A549 treated with AZD9567 at 1 μM for 4 hours (cell line): ENCODE measurements around the gene ENTPD8. TPM values are rescaled to one million over a fixed set of nuclear protein-coding genes. Genes with fewer than 3 reads are reported as not detected.

ENCODE experiments used
- total RNA-seq: library from RNA; stranded (reverse); fragments of 200-300 nt; extraction: Qiagen RNA extraction; gene quantifications from 5 replicates; pipeline ENCODE4 v1.2.3, GENCODE V29; 2022; ENCODE audit not compliant: insufficient read depth

ENTPD8 gene, protein sequence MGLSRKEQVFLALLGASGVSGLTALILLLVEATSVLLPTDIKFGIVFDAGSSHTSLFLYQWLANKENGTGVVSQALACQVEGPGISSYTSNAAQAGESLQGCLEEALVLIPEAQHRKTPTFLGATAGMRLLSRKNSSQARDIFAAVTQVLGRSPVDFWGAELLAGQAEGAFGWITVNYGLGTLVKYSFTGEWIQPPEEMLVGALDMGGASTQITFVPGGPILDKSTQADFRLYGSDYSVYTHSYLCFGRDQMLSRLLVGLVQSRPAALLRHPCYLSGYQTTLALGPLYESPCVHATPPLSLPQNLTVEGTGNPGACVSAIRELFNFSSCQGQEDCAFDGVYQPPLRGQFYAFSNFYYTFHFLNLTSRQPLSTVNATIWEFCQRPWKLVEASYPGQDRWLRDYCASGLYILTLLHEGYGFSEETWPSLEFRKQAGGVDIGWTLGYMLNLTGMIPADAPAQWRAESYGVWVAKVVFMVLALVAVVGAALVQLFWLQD
- 0.19 to 0.28 TPM (median 0.25 TPM) in 4 of 5 replicates, not detected in the other for total RNA-seq

DNA sequence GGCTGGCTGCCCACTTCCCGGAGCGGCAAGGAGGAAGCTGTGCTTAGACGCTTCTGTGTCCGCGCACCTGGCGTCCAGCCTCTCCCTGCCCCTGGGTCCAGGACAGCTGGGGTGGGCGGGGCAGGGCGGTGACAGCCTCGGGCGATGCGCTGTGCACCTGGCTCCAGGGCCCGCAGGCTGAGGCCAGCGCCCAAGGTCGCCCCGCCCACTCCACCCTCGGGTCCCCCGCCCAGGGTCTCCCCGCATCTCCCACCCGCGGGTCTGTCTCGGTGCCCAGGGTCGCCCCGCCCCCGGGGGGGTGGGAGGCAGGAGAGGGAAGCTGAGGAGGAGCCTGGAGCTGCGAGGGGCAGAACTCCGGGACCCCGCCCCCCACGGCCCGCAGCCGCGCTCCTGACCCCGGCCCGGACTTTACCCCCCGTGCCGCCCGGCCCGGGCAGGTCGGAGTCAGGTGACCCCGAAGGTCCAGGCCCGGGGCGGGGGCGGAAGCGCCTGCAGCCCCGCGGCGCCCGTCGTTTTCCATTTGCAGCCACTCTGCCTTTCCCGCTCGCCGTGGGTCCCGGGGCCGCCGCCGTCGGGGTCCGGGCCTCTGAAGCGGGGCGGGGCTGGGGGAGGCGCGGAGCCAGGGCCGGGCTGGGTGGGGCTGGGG, at the start of gene ENTPD8:
Gene ENTPD8, minus strand, starts transcription at position 69 of the 646 bp plus-strand sequence. CDS start 3,072 bp downstream, outside the sequence.

DNA sequence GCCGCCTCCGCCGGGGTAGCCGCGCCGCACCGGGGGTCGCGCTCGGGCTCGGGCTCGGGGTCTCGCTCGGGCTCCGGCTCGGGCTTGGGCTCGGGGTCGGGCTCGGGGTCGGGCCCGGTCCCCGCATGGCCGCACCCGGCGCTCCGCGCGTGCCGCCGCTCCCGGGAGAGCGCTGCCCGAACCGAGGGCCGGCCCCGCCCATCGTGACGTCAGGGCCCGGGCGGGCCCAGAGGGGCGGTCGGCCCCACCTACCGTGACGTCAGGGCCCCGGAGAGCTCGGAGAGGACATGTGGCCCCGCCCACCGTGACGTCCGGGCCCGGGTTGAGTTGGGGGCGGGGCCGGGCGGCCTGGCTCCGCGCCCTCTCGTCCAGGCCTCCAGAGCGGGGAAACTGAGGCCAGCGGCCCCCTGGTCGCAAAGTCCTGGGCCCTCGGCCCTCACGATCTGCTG, 18.0 kb upstream of the ENTPD8 start, which contains the start of gene NSMF:
Gene NSMF, minus strand, starts transcription at position 183 of the 449 bp plus-strand sequence. CDS start 232 bp downstream, outside the sequence.

DNA sequence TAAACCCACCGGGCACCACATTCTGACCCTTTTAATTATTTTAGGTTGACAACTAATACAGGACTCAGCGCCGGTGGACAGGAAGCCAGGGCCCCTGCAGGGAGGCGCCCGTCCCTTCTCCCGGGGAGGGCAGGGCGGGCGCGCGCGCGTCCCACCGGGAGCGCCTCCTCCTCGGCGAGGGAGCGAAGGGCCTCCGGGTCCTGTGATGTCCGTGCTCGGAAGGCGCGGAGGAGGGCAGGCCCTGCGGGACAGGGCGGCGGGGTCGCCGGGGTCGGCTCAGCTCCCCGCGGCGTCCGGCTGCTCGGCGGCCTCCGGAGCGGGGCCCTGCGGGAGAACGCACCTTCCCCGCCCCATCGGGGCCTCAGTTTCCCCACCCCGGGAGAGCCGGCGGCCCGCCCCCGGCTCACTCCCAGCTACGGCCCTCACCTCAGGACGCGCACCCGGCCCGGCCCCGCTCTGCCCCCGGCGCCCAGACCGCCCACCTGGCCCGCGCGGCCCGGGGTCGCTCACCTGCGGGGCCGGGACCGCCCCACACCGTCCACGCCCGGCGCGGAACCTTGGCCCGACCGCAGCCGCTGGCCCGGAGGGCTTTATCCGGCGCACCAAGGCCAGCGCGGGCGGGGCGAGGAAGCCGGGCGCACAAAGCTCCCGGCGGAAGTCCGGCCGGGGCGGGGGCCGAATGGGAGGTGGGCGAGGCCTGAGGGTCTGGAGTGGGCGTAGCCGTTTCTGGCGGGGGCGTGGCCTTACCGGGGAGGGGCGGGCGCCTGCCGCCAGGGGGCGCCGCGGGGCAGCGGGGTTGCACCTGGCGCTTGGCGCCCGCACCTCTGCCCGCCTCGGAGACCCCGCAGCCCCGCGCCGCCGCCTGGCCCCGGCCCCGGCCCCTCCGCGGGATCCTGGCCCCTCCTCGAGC, 18.3 kb downstream of the ENTPD8 start, which contains the start of the genes EXD3 and NOXA1:
Gene EXD3, minus strand, starts transcription at position 559 of the 910 bp plus-strand sequence. CDS start 27,805 bp downstream, outside the sequence.
Gene NOXA1, plus strand, starts transcription at position 790 of the 910 bp plus-strand sequence. CDS start 137 bp downstream, outside the sequence.

Other genes starting within 250 kb of the ENTPD8 start
- gene TPRN, start 240.6 kb downstream of the ENTPD8 start, total RNA-seq = 9.3 to 14.1 TPM (median 12.9 TPM) in 5 replicates
- gene TMEM203, start 235.7 kb downstream of the ENTPD8 start, total RNA-seq = 32.0 to 48.4 TPM (median 46.4 TPM) in 5 replicates
- gene NDOR1, start 235.7 kb downstream of the ENTPD8 start, total RNA-seq = 10.9 to 20.2 TPM (median 20.0 TPM) in 5 replicates
- 1.7 to 2.3 TPM (median 1.8 TPM) in 4 of 5 replicates, not detected in the other for gene RNF208, start 219.1 kb downstream of the ENTPD8 start, total RNA-seq
- 1.7 to 4.2 TPM (median 3.2 TPM) in 5 replicates for gene CYSRT1, start 216.2 kb downstream of the ENTPD8 start, total RNA-seq
- gene RNF224, start 213.9 kb downstream of the ENTPD8 start, total RNA-seq = 0.17 to 0.29 TPM (median 0.22 TPM) in 4 of 5 replicates, not detected in the other
- 0.06 to 0.14 TPM (median 0.10 TPM) in 4 of 5 replicates, not detected in the other for gene SLC34A3, start 210.5 kb downstream of the ENTPD8 start, total RNA-seq
- 802 to 950 TPM (median 862 TPM) in 5 replicates for gene TUBB4B, start 200.1 kb downstream of the ENTPD8 start, total RNA-seq
- not detected in 5 replicates for gene STPG3, start 190.1 kb downstream of the ENTPD8 start, total RNA-seq
- gene NELFB, start 186.0 kb downstream of the ENTPD8 start, total RNA-seq = 48.5 to 62.6 TPM (median 57.4 TPM) in 5 replicates
- gene TOR4A, start 163.6 kb downstream of the ENTPD8 start, total RNA-seq = 15.9 to 26.2 TPM (median 25.4 TPM) in 5 replicates
- gene NRARP, start 139.1 kb downstream of the ENTPD8 start, total RNA-seq = 3.9 to 6.3 TPM (median 4.6 TPM) in 5 replicates
- 5.9 to 7.2 TPM (median 6.7 TPM) in 5 replicates for gene EXD3, start 18.2 kb downstream of the ENTPD8 start, total RNA-seq
- 1.3 to 2.0 TPM (median 1.9 TPM) in 4 of 5 replicates, not detected in the other for gene NOXA1, start 18.0 kb downstream of the ENTPD8 start, total RNA-seq
- gene NSMF, start 18.0 kb upstream of the ENTPD8 start, total RNA-seq = 35.0 to 48.0 TPM (median 47.3 TPM) in 5 replicates
- gene PNPLA7, start 109.0 kb upstream of the ENTPD8 start, total RNA-seq = 0.48 to 1.0 TPM (median 0.88 TPM) in 5 replicates
- 39.2 to 99.9 TPM (median 93.1 TPM) in 5 replicates for gene MRPL41, start 110.5 kb upstream of the ENTPD8 start, total RNA-seq
- gene DPH7, start 137.6 kb upstream of the ENTPD8 start, total RNA-seq = 22.6 to 34.5 TPM (median 31.5 TPM) in 5 replicates
- 32.5 to 67.2 TPM (median 66.8 TPM) in 5 replicates for gene ZMYND19, start 149.2 kb upstream of the ENTPD8 start, total RNA-seq
- gene ARRDC1, start 164.3 kb upstream of the ENTPD8 start, total RNA-seq = 50.1 to 58.1 TPM (median 55.1 TPM) in 5 replicates
- 41.3 to 46.4 TPM (median 44.0 TPM) in 5 replicates for gene EHMT1, start 177.6 kb upstream of the ENTPD8 start, total RNA-seq